ENCODE measurements around the gene PTPN7.

- no peak for TF ChIP-seq CTCF (IDR thresholded peaks at IDR 0.05)
- no peak for TF ChIP-seq POLR2AphosphoS5 (IDR thresholded peaks at IDR 0.05; ENCODE audit: insufficient read depth in 1 of 2, low read depth in 1 of 2)
- TF ChIP-seq POLR2A (IDR thresholded peaks at IDR 0.05), result no peak
Measured at GRCh38 chr1:202146279-202146678, 14.1 kb downstream of the PTPN7 start.
